Fibroblast of skin of scalp (primary cell): Measurements from ENCODE around the gene NXNL2.

ENCODE experiments used
- DNase-seq: peaks from one replicate; pipeline ENCODE4 v3.0.0-alpha.2; 2013

The NXNL2 gene

DNA sequence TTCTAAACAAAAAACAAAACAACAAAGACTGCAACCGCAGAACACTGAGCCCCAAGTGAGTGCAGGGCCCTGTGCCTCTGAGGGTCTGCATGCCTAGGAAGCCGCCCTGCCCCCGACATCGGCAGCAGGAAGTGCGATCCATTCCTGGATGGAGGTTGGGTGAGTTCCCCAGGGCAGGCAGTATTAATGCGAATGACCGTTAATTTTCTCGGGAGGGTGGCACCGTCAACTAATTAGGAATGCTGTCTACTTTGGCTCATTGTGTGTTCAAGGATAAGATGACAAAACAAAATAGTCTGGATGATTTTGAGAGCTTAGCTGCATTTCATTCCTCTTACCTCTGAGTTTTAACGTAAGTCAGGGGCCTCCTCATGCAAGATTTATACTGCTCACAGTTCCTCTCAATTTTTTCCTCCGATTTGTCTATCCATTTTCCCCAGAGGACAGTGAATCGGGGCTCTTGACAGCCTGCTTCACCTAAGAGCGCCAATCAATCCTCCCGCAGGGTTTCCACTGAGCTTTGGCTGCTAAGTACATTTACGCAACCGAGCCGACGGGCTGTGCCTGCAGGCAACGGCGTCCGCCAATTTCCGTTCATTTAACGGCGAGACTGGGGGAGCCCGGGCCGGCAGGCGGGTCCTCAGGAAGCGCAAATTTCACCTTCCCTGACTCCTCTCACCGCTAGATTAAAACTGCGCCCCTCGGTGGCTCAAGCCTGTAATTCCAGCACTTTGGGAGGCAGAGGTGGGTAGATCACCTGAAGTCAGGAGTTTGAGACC, 2.9 kb upstream of the NXNL2 start:
- DNase-seq = peak; percentile 25

DNA sequence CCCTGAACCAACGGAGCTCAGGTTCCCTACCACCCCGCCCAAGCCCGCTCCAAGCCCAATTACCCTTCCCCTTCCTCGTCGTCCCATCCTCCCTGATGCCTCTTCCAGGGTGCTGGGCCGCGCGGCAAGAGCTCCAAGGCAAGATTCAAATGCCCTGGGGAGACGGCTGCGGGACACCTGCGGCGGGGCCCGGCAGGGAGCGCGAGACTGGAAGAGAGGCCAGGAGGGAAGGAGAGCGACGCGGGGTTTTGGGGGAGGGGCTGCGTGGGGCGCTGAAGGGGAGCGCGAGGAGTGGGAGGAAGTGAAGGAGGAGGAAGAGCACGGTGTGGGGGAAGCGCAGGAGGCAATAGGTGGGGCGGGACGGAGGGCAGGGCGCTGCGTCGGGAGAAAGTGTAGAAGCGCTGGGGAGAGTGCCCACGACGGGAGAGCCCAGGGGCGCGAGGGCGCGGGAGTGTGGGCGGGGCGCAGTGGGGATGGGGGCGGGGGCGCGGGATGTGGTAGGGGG, 975 bp upstream of the NXNL2 start:
- no peak for DNase-seq

DNA sequence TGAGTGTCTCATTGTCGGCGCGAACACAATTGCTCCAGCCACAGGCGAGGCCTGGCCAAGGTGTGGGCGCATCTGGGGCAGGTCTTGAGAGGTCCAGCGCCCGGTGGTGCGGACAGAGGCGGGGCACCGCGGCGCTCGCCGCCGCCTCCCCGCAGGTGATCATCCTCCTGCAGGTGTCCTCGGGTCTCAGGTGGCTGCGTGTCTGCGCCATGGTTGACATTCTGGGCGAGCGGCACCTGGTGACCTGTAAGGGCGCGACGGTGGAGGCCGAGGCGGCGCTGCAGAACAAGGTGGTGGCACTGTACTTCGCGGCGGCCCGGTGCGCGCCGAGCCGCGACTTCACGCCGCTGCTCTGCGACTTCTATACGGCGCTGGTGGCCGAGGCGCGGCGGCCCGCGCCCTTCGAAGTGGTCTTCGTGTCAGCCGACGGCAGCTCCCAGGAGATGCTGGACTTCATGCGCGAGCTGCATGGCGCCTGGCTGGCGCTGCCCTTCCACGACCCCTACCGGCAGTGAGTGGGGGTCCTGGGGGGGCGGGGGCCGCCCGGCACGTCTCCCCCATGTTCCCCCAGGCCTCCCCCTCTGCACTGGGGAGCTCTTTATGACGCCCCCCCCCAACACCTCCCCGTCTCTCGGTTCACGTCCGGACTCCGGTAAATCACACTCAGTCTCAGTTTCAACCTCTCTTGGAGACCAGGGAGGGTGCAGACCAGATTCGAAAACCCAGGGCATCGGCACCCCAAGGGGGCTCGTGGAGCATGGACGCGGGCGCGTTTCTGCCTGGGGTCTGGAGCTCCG, 446 bp downstream of the NXNL2 start:
- DNase-seq = no peak

DNA sequence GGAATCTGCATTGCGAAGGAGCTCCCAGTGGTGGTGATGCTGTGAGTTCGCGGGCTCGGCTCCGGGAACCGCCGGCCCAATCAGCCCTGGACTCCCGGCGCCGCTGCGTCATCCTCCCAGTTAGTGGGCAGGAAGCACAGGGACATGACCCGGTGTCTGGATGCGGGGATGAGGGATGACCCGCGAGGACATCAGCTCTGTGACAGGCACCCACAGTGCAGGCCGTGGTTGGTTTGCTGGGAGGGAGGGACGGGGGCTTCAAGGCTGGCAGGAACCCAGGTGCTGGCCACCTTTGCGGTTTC, 996 bp downstream of the NXNL2 start:
- no peak for DNase-seq

DNA sequence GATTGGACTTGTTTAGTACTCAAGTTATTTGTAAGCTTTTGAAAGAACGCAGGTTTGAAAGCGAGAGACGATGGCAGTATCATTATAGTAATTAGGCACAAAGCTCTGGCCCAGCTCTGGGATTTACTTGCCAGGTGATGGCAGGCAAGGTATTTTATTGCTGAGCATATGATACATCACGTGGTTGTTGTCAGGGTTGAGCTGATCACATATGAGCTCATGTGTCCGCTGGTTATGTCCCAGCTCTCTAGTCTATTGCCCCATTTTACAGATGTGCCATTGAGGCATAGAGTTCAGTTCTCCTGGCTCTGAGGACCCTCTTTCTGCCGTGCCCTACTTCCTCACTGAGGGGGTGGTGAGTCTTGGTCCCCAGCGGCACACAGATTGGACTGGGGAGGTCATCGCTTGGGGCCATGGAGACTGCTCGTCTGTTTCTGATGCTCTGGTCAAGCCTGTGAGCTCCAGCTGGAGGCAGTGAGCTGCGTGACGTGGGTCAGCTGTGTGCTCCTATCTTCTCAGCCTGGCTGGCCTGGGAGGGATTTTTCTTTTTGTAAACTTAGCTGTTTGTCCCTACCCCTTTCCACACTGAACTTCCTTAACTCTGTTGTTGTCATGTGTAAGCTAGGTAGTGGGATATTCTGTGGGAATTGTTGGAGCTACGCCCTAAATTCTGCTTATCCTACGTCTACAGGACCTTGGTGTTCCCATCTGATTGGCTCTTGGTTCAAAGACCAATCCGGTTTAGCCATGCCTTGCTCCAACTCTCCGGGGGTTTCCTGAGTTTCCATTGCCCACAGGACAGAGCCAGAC, 2.2 kb downstream of the NXNL2 start:
- DNase-seq = no peak

DNA sequence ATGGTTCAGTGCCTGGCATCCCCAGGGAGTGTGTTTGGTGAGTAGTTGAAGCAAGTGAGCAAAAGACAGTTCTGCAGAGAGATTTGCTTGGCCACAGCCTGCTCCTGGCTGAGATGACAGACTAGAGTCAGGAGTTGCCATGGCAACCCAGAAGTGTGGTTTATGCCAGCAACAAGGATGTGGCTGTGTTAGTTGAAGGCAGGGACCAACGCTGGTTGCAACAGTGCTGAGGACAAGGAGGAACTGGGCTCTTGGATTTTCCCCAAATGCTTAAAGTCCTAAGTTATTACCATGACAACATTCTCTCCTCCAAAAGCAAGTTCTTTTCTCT, 2.7 kb downstream of the NXNL2 start:
- peak; percentile 91 for DNase-seq

DNA sequence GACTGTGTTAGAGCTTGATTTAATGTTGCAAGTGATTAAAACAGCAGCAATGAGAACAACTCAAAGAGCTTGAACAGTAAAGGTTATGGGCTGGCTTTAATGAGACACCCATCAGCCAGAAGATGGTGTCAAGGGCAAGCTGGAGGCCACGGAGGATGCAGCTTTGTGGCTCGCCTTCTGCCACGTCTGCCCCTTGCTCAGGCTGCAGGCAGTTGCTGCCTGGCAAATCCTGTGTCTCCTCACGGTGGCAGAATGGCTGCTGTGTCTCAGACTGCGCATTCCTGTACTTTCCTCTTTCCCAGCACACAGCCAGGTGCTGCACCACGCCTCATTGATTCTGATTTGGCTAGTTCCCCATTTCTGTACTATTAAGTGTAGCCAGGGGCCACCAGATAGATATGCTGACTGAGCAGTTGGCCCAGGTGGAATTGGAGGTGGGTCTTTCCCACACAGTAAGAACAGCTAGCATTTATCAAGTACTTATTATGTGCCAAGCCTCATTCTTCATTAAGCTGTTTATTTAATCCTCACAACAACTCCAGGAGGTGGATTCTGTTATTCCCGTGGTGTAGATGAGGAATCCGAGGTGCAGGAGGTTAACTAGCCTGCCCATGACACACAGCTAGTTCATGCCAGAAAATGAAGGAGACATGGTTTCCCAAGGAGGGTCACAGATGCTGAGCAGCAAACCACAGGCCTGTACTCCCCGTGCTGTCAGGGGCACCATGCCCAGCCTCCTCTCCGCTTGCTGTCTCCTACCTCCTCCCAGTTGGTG, 3.5 kb downstream of the NXNL2 start:
- no peak for DNase-seq

DNA sequence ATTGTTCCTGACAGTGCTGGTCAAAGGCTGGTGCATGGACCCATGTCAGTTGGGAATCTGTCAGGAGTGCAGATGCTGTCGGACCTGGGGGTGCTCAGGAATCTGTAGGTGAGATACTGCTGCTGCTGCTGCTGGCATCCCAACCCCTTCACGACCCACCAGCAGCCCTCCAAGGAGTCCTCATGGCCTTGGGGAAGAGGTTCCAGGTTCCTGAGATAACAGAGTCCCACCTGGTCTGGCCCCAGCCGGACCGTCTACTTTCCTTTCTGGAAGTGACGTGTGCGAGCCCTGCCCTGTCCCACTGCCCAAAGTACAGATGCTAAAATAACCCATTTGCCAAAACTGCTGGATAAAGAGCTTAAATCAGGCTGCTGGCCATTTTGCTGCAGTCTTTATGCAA, 4.3 kb downstream of the NXNL2 start:
- DNase-seq = no peak

DNA sequence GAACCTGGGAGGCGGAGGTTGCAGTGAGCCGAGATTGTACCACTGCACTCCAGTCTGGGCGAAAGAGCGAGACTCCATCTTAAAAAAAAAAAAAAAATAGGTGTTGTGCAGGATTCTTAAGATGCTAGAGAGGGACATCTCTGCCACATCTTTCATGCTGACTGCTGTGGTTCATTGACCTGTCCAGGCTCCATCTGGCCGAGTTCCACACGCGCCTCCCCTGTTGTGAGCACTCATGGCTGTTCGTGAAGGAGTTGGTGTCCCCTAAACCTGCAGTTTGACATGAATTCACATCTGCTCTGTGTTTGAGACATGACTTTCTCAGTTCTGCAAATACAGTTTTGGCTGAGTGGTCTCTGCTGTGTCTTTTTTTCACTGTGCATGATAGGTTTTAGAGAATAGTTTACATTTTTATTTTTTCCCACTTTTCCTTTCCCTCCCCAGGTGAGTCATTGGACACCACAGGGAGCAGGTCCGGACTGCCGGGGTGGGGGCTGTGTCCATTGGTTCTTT, 5.3 kb downstream of the NXNL2 start:
- DNase-seq = no peak

DNA sequence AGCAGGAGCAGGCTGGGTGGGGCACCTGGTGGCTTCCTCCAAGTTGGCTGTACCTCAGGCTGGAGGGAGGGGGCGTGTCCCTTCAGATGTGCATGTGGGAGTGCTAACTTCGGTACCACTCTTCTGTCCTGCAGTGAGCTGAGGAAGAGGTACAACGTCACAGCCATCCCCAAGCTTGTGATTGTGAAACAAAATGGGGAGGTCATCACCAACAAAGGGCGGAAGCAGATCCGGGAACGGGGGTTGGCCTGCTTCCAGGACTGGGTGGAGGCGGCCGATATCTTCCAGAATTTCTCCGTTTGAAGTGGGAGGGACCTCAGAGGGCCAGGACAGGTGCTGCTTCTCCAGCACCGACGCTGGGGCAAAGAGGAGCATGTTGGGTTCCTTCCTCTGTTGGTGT, 9.3 kb downstream of the NXNL2 start:
- no peak for DNase-seq

DNA sequence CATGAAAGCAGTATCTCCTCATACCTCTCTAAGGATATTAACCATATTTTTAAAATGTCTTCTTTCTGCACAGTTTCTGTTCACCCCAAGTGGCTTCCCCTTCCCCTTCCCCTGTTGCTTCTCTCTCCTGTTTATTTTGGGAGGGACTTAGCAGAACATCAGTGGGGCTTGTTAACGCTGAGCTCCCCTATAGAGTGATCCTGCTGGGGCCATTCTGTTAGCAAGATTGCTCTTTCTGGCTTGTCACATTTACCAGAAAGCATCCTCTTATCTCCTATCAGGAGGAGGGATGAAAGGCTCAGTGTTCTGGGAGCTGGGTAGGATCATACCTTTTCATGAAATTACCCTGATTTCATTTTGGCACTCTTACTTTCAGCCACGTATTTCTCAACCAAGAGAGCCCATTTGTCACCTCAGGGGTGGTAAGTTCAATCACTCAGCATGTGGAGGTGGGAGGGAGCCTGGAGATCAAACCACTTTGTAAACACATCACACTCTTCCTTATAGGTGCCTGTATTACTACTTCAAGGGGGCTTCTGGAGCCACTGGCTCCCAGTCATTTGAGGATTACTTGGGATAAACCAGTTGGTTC, 16.7 kb downstream of the NXNL2 start:
- no peak for DNase-seq

DNA sequence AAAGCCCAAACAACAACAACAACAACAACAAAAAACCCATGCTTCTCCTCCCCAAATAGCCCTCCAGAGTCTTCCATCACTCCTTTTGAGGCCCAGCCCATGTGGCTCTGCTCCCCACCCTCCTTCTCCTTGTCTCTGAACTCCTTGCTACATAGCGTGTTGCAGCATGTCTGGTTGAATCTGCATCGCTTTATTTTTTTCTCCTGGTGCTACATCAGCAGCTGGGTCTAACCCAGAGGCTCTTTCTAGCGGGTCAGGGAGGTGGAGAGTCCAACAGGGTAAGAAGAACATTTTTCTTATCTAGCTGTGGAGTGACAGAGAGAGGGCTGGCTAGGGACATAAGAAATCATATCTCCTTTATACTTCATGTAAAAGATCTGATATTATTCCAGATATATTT, 18.4 kb downstream of the NXNL2 start:
- DNase-seq = no peak

DNA sequence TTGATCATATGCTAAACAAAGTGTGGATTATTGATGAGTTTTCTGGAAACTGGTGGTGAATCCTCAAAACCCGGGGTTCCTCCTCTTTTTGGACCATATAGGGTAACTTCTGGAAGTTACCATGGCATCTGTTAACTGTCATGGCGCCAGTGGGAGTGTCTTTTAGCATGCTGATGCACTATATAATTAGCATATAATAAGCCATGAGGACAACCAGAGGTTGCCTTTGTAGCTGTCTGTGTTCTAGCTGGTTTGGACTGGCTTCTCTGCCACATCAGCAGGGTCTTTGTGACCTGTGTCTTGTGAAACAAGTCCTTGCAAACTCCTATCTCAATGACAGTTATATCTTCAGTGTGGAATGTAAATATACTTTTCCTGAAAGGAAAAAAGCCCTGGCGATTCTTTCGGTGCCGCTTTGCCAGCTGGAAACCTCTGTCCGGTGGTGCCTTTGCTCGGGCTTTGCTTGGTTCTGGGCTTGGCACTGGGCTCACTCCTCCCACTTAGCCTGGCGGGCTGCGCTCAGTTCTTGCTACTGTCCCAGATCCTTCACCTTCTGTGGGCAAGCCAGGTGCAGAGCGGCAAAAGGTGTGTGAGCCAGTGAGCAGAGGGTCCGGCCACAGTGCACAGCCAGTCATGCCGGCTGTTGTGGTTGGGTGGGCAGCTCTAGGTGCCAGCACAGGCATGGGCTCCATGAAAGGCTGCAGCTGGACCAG, 20.4 kb downstream of the NXNL2 start:
- no peak for DNase-seq

DNA sequence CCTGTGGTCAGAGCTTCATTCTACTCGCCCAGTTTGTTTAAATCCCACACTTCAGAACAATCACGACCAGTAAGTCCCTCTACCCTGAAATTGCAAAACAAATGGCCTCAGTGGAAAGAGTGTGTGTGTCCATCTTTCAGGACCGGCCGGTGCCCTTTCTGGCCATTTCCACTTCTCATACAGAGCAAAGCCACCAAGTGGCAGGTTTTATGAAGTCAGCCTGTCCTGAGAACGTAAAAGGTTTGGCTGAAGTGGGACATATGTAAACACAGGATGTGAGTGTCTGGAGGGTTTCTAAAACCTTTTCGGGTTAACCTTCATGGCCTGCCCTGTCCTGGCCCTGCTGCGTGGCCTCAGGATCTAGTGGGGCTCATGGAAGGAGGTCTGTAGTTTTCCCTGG, 24.7 kb downstream of the NXNL2 start:
- DNase-seq = no peak

DNA sequence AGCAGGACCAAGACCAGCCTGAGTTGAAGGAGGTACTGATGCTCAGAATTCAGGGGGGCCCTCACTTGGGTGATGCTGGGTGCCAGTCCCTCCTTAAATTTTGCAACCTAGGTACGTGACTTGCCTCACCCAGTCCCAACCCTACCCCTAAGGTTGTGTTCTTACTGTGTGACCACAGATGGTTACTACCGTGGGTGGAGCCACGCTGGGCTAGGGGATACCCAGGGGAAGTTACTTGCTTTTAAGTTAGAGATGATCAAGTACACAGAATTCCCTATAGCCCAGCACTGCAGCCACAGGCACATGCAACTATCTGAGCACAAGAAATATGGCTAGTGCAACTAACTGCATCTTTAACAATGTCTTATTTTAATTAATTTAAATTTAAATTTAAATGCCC, 32.9 kb downstream of the NXNL2 start:
- DNase-seq = no peak

DNA sequence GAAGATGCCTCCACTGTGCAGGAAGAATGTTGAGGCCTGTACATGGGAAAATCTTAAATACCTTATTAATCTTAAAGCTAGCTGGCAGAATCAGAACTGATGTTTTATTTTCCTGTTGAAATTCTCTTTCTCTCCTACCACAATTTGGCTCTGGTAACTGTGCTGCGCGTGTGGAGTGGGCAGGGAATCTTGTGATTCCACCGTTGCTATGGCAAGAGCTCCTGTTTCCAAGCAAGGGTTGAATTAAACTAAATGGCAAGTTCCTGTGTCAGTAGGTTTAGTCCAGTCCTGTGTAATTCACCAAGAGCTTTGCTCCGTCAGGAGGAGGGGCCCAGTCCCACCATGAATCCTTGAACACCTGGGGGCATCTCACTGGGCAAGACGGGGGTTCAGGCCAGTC, 36.4 kb downstream of the NXNL2 start:
- DNase-seq = no peak

DNA sequence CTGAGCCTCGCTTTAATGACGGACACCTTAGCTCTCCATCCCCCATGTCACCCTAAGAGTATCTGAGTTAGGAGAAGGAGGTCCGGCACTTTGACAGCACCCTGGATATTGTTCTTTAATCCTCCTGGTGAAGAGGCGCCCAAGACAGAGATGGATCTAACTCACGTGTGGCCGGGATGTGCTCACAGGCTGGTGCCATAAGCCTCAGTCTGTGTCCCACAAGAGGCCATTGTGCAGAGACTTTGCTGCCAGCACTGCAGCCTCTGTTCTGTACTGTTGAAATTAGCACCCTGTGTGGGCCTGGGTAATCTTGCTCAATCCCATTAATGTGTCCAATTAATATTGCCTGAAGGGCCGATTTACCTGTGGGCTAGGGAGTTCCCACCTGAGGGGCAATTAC, 37.7 kb downstream of the NXNL2 start:
- no peak for DNase-seq

DNA sequence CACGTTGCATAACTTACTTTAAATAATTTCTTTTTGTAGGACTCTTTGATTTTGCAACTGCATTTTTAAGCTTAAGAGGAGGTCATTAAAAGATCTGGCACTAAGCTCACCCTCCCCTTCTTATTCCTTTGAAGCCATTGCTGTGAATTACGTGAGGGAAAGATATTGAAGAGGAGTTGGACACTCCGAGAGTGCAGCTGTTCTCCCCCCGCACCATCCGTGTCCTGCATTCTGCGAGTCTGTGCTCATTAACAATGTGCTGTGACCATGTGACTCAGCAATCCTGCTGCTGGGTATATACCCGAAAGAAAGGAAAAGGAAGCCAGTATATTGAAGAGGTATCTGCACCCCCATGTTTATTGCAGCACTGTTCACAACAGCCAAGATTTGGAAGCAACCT, 40.0 kb downstream of the NXNL2 start:
- peak; percentile 32 for DNase-seq

DNA sequence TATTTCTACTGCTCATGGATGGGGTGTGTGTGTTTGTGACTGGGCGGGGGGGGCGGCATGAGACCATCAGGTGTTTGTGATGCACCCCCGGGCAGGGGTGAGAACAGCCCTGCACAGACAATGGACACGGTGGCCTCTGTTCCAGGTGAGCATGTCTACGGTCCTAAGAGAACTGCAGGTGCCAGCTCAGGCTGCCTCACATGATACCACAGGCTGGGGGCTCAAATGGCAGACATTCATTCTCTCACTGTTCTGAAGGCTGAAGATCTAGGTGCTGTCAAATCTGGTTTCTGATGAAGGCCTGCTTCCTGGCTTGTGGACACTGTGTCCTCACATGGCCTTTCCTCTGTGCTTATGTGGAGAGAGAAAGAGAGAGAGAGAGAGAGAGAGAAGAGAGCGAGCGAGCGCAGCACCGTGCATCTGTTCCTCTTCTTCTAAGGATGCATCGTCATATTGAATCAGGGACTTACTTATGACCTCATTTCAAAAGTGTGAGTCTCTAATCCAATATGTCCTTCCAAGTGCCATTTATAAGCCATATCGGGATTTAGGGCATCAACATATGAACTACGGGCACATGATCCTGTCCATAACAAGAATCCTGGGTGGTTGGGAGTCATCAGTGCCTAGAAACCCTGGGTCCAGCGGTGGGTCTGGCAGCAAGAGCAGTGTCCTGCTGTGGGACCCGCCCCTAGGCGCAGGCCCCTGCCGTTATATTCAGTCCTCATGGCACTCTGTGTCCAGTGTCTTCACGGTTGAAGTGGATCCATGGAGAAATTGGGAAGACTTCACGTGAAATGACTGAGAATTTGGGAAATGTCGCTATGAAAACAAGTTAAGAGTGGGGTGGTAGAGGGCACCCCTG, 42.5 kb downstream of the NXNL2 start:
- DNase-seq = no peak
